ENCODE measurements around the gene LAD1. TPM values are rescaled to one million over a fixed set of nuclear protein-coding genes. Genes with fewer than 3 reads are reported as not detected.

LAD1 gene
- total RNA-seq, 1 experiment from 2014 or later: 30.1 TPM

- no peak for DNase-seq
- Mint-ChIP-seq H3K27ac (peak overlapping the region; percentile 50 to 91 (median 87); a peak in 3 of 7 replicates), H3K4me3 (no peak overlapping the region), H3K4me1 (peaks cover 31 to 39% of the 10 kb centered on the region in 2 experiments), H3K36me3 (ENCODE audit: insufficient read depth in 1 of 3, low read depth in 3 of 3) (peaks cover 0 to 19% (median 3%) of the 10 kb centered on the region in 3 experiments; a peak in 2 of 7 replicates), H3K27me3 (ENCODE audit: low read depth) (no peaks in the 10 kb centered on the region), H3K9me3 (no peaks in the 10 kb centered on the region)
- H3K4me2 ChIP-seq (ENCODE audit: insufficient read depth, insufficient read length, low read length): no peak overlapping the region
- H2BK12ac ChIP-seq (ENCODE audit: insufficient read length, low read depth, low read length): no peak overlapping the region
- no peaks in the 10 kb centered on the region for H3K79me2 ChIP-seq (ENCODE audit: insufficient read depth, low read length)
- no peaks in the 10 kb centered on the region for H4K20me1 ChIP-seq (ENCODE audit: control insufficient read depth, insufficient read depth, insufficient read length)
- no peak overlapping the region for H3K23ac ChIP-seq (ENCODE audit: insufficient read length, low read depth, low read length)
- no CpG with 5 or more reads among the region's 7 CpGs for WGBS (ENCODE audit: extremely low coverage, insufficient read length, low lambda C conversion rate)
- no peaks in the 10 kb centered on the region for H3K23me2 ChIP-seq (ENCODE audit: insufficient read length, low read depth, low read length, poor library complexity, severe bottlenecking)
- H3K18ac ChIP-seq (ENCODE audit: insufficient read length, low read depth, low read length): no peak overlapping the region
- no peak overlapping the region for H4K8ac ChIP-seq (replicated peaks; ENCODE audit: insufficient read length, low read depth, low read length)
- H3K27me3 ChIP-seq (ENCODE audit: insufficient read depth, low read length): no peaks in the 10 kb centered on the region
- H3K79me1 ChIP-seq (ENCODE audit: insufficient read depth, low read depth, low read length, poor library complexity, severe bottlenecking): no peaks in the 10 kb centered on the region
- H2BK20ac ChIP-seq (ENCODE audit: low read depth, low read length, poor library complexity, severe bottlenecking): no peak overlapping the region
- H3K4ac ChIP-seq (ENCODE audit: low read depth, low read length): no peak overlapping the region
- no peak overlapping the region for H2AK5ac ChIP-seq (ENCODE audit: insufficient read length, low read length)
- H4K5ac ChIP-seq (ENCODE audit: insufficient read length, low read depth, low read length): no peak overlapping the region
- no peak overlapping the region for H3K27ac ChIP-seq (ENCODE audit: insufficient read length, low read depth, low read length)
- H4K91ac ChIP-seq (ENCODE audit: insufficient read length, low read depth, low read length): no peak overlapping the region
- H3T11ph ChIP-seq (ENCODE audit: low read length): no peak overlapping the region
- H3K9me3 ChIP-seq (ENCODE audit: control insufficient read depth, low read depth, low read length): no peaks in the 10 kb centered on the region
- H2BK15ac ChIP-seq (ENCODE audit: low read depth, low read length): no peak overlapping the region
- no peak overlapping the region for H2BK5ac ChIP-seq (ENCODE audit: insufficient read length, low read length)
- no peak overlapping the region for H2BK120ac ChIP-seq (ENCODE audit: low read depth, low read length, poor library complexity, severe bottlenecking)
- no peak for TF ChIP-seq CTCF (conservative IDR thresholded peaks at IDR 0.05)
- H3K56ac ChIP-seq (ENCODE audit: insufficient read length, low read depth, low read length): no peak overlapping the region
- H3K9ac ChIP-seq (ENCODE audit: extremely low read depth, insufficient read length, low read length): no peak overlapping the region
- H3K4me1 ChIP-seq (ENCODE audit: insufficient read depth, low read length): no peaks in the 10 kb centered on the region
- H2AFZ ChIP-seq (ENCODE audit: low read length): no peak overlapping the region
- H3K14ac ChIP-seq (ENCODE audit: insufficient read depth, low read length): no peak overlapping the region
Measured at GRCh38 chr1:201381130-201381529, 18.0 kb downstream of the LAD1 start.
